Activated CD8-positive, alpha-beta T cell treated with anti-CD3 and anti-CD28 coated beads, Interleukin-2, amount 10 ng/mL, durations not matched to agents 7 days and 5 days (primary cell): ENCODE results near the gene FEM1C. TPM values are rescaled to one million over a fixed set of nuclear protein-coding genes. Genes with fewer than 3 reads are reported as not detected.
"Not testable (repeated sequence)": the region's sequence is repeated elsewhere in the genome, so short reads cannot be mapped to it uniquely, and the experiment has no call there.

Experiments
- ATAC-seq: fragments of 150-1000 bp; cut with Tn5 transposase; one replicate; pipeline ENCODE4 v1.10.0; 2021; ENCODE audit warnings: moderate library complexity
- CTCF ChIA-PET: fragments of 350-600 bp; sonication (Branson Sonifier 250); formaldehyde crosslinking; loops from one replicate; lab custom pipeline; 2021; ENCODE audit warnings: antibody characterized with exemption; lab: Charles Lee
- POLR2A ChIA-PET: fragments of 350-600 bp; sonication (Branson Sonifier 250); formaldehyde crosslinking; loops from one replicate; lab custom pipeline; 2021; ENCODE audit warnings: antibody characterized with exemption; lab: Charles Lee
- DNase-seq: peaks from one replicate; pipeline ENCODE4 v3.0.0-alpha.2; 2020
- H3K27ac Mint-ChIP-seq: one replicate; pipeline ENCODE4 v1.8.0; 2021; ENCODE audit warnings: mild to moderate bottlenecking, mixed read lengths
- H3K27me3 Mint-ChIP-seq: one replicate; pipeline ENCODE4 v1.8.0; 2021; ENCODE audit warnings: low read depth, mixed read lengths
- H3K36me3 Mint-ChIP-seq: one replicate; pipeline ENCODE4 v1.8.0; 2021; ENCODE audit warnings: low read depth, mixed read lengths
- H3K4me1 Mint-ChIP-seq: one replicate; pipeline ENCODE4 v1.8.0; 2021; ENCODE audit warnings: low read depth, mixed read lengths
- H3K4me3 Mint-ChIP-seq: one replicate; pipeline ENCODE4 v1.8.0; 2021; ENCODE audit warnings: mild to moderate bottlenecking, mixed read lengths
- H3K9me3 Mint-ChIP-seq: one replicate; pipeline ENCODE4 v1.8.0; 2022; ENCODE audit warnings: mixed read lengths; ENCODE audit not compliant: insufficient read depth
- total RNA-seq, 2 experiments: library from RNA; stranded (reverse); gene quantifications; one replicate each; pipeline ENCODE4 v1.2.3, GENCODE V29; 2021

The FEM1C gene
- total RNA-seq, 2 experiments from 2014 or later = 13.6 to 15.0 TPM

DNA sequence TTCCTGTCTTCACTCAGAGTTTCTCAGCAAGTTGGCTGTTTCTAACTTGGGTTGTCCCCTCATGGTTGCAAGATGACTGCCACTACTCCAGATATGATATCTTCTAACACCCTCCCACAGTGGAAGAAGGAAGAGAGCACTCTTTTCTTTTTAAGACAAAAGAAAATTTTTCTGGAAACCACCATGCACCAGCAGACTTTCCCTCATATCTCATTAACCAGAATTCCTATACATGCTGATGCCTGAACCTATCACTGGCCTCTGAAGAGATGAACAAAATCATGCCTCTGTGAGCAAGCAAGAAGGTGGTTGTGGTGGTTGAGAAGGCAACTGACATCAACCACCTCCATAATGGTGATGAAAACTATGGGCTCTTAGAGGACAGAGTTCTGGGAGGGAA is 56.8 kb downstream of the FEM1C start:
- Mint-ChIP-seq H3K4me1 (no peaks in the 10 kb centered on the region), H3K27ac (no peak overlapping the region), H3K4me3 (no peak overlapping the region), H3K27me3 (peaks cover 2% of the 10 kb centered on the region), H3K9me3 (no peaks in the 10 kb centered on the region), H3K36me3 (no peaks in the 10 kb centered on the region)
- CTCF ChIA-PET = no interaction called here
- ATAC-seq (no peak), DNase-seq (no peak)
- POLR2A ChIA-PET = no interaction called here

DNA sequence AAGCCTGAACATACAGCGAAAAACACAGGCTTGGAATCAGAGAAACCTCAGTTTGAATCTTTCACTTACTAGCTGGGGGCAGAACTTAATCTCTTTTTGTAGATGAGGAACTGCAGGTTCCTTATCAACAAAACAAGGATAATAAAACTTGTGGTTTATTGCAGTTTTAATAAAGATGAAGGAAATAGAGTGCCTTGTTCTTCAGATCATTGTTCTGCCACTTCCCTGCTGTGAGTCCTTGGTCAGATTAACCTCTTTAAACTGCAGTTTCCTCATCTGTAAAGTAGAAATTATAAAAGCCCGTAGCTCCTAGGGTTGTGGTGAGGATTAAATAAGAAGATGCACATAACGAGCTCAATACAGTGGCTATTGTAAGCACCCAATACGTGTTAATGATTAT is 57.4 kb downstream of the FEM1C start:
- ATAC-seq = no peak
- H3K4me1 Mint-ChIP-seq = no peaks in the 10 kb centered on the region
- DNase-seq = no peak
- CTCF ChIA-PET = no interaction called here
- no peaks in the 10 kb centered on the region for H3K9me3 Mint-ChIP-seq
- H3K4me3 Mint-ChIP-seq = no peak overlapping the region
- H3K36me3 Mint-ChIP-seq = no peaks in the 10 kb centered on the region
- POLR2A ChIA-PET = no interaction called here
- peaks cover 2% of the 10 kb centered on the region for H3K27me3 Mint-ChIP-seq
- H3K27ac Mint-ChIP-seq = no peak overlapping the region

DNA sequence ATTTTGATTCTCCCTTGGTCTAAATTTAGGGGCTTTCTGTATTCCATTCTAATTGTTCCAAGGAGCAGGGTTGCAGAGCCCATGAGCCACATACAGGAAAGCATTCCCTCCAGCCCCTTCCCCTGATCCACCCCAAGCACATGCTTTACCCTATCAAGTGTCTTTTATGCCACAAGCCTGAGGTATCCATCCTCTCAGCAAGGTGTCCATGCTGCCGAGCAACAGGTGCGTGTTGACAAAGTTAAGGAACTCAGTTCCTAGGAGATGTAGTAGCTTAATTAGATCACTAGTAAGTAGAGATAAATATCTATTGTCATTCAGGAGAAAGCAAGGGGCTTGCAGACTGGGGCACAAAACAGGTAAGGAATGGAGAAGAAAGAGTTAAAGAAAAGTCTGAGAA is 57.8 kb downstream of the FEM1C start:
- peaks cover 2% of the 10 kb centered on the region for H3K27me3 Mint-ChIP-seq
- ChIA-PET CTCF (no interaction called here), POLR2A (no interaction called here)
- H3K36me3 Mint-ChIP-seq = no peaks in the 10 kb centered on the region
- no peak overlapping the region for H3K27ac Mint-ChIP-seq
- no peaks in the 10 kb centered on the region for H3K9me3 Mint-ChIP-seq
- H3K4me3 Mint-ChIP-seq = no peak overlapping the region
- DNase-seq = no peak
- ATAC-seq = no peak
- no peaks in the 10 kb centered on the region for H3K4me1 Mint-ChIP-seq

DNA sequence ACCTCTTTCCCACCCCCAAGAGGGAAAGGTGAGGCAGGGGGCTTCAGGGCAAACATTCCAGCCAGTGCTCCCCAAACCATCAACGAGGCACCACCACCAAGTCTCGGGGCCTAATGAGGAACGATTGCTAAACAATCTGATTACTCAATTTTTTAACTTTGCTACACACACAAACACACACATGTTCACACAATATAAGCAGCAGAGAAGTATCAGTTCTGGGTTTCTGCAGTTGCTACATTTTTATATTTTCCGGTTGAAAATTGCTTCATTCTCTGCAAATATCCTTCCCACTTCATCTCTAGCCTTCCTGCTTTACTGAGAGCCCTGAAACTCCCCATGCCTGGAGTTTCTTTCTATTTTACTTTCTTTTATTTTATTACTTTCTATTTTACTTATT is 60.2 kb downstream of the FEM1C start:
- H3K4me1 Mint-ChIP-seq = no peaks in the 10 kb centered on the region
- H3K36me3 Mint-ChIP-seq = no peaks in the 10 kb centered on the region
- no peak overlapping the region for H3K4me3 Mint-ChIP-seq
- DNase-seq = no peak
- CTCF ChIA-PET = no interaction called here
- POLR2A ChIA-PET = no interaction called here
- no peak overlapping the region for H3K27ac Mint-ChIP-seq
- H3K9me3 Mint-ChIP-seq = no peaks in the 10 kb centered on the region
- peaks cover 11% of the 10 kb centered on the region for H3K27me3 Mint-ChIP-seq
- ATAC-seq = no peak

DNA sequence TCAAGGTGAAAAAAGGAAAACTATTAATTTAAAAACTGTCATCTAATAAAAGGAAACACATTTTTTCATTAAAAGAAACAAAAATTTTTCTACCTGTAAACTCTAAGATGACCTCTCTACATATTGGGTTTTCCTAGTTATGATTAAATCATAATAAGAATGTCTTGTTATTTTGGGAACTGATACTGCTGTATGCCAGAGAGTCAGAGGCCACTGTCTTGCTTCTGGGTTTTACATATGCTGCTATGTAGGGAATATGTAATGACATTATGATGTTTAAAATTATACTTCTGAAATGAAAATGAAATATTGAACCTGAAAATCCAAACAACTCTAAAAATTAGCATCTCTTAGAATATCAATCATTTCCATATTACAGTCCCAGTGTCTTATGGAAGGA is 63.7 kb downstream of the FEM1C start:
- Mint-ChIP-seq H3K9me3 (no peaks in the 10 kb centered on the region), H3K36me3 (no peaks in the 10 kb centered on the region), H3K27ac (no peak overlapping the region), H3K4me3 (no peak overlapping the region), H3K27me3 (peaks cover 13% of the 10 kb centered on the region), H3K4me1 (no peaks in the 10 kb centered on the region)
- POLR2A ChIA-PET = no interaction called here
- no peak for ATAC-seq
- CTCF ChIA-PET = no interaction called here
- DNase-seq = no peak

DNA sequence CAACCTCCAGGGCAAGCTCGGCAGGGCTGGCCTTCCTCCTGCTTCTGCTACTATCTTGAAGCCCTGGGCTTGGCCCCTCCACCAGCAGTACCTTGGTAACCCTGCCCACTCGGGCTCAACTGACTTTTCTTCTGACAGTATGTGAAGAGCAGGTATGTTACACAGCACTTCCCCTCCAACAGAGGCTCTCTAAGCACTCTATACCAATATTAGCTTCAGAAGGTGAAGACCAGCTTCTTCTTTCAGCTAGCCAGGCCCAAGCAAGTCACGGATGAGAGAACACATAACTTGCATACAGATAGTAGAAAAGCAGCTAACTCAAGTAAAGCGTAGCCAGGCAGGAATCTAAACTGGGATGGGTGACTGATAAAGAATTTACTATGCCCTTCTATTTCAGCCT is 64.3 kb downstream of the FEM1C start:
- DNase-seq (no peak), ATAC-seq (no peak)
- no peaks in the 10 kb centered on the region for H3K36me3 Mint-ChIP-seq
- CTCF ChIA-PET = no interaction called here
- no peaks in the 10 kb centered on the region for H3K4me1 Mint-ChIP-seq
- H3K9me3 Mint-ChIP-seq = no peaks in the 10 kb centered on the region
- H3K4me3 Mint-ChIP-seq = no peak overlapping the region
- no peak overlapping the region for H3K27ac Mint-ChIP-seq
- POLR2A ChIA-PET = no interaction called here
- peaks cover 13% of the 10 kb centered on the region for H3K27me3 Mint-ChIP-seq

DNA sequence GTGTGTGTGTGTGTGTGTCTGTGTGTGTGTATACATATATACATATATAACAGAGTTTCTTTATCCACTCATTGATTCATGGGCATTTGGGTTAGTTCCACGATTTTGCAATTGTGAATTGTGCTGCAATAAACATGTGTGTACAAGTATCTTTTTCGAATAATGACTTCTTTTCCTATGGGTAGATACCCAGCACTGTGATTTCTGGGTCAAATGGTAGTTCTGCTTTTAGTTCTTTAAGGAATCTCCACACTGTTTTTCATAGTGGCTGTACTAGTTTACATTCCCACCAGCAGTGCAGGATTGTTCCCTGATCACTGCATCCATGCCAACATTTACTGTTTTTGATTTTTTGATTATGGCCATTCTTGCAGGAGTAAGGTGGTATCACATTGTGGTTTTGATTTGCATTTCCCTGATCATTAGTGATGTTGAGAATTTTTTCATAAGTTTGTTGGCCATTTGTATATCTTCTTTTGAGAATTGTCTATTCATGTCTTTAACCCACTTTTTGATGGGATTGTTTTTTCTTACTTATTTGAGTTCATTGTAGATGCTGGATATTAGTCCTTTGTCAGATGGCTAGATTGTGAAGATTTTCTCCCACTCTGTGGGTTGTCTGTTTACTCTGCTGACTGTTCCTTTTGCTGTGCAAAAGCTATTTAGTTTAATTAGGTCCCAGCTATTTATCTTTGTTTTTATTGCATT is 65.3 kb downstream of the FEM1C start:
- DNase-seq, ATAC-seq, H3K27ac Mint-ChIP-seq, H3K4me3 Mint-ChIP-seq, POLR2A ChIA-PET, CTCF ChIA-PET, H3K36me3 Mint-ChIP-seq, H3K9me3 Mint-ChIP-seq, H3K4me1 Mint-ChIP-seq: not testable (repeated sequence)
- peaks cover 13% of the 10 kb centered on the region for H3K27me3 Mint-ChIP-seq

DNA sequence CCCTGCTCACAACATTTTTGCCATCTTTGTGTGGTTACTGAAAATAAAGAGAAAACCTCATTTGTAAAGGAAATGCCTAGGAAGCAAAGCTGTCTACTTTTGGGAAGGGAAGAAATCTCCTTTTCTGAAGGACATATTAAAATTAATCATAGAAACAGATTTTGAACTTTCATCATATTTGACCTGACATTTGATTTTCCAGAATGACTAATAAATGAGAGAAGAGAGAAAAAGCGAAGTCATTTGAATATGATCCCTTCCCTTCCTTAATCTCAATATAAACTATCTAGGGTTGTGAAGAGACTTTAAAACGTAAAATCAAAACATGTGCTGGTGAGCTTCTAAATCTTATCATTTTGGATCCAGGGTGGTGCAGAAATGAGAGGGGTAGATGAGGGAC is 66.3 kb downstream of the FEM1C start:
- Mint-ChIP-seq H3K4me1 (no peaks in the 10 kb centered on the region), H3K4me3 (no peak overlapping the region), H3K27ac (no peak overlapping the region), H3K36me3 (no peaks in the 10 kb centered on the region), H3K27me3 (peaks cover 13% of the 10 kb centered on the region), H3K9me3 (no peaks in the 10 kb centered on the region)
- ChIA-PET POLR2A (no interaction called here), CTCF (no interaction called here)
- DNase-seq (no peak), ATAC-seq (no peak)

DNA sequence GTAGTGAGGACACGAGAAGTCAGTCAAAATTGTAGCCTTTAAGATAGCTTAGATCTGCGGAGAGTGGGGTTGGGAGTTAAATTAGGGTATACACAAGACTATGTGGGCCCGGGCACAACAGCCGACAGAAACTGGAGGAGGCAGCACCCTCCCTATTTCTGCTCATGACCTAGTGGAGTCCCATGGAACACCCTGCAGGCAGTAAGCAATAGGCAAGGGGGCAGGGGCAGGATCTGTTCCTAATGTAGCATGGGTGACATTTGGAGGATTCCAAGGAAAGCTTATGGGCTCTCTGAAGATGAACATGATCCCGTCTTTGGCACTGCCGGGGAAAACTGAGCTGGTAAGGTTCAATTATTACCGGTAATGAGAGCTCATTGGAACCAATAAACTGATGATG is 67.0 kb downstream of the FEM1C start:
- H3K36me3 Mint-ChIP-seq = no peaks in the 10 kb centered on the region

DNA sequence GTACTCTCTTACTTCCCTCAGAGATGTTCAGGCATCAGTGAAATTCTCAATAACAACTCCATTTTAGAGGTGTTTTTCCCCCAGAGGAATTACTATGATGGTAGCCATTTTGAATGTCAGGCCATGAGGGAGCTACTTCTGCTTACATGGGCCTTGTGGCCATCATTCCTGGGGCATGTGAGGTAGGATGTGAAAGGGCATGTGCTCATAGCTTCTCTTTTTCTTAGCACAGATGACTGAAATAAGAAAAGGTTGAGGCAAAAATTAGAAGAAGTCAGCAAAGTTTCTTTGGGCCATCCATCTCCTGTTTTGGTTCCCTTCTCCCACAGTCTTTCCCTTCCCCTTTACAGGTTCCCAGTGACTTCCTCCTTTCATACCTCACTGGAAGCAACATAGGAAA is 68.8 kb downstream of the FEM1C start:
- CTCF ChIA-PET = no interaction called here

More for the DNA sequence above, 67.0 kb downstream of the FEM1C start:
- H3K27ac Mint-ChIP-seq = no peak overlapping the region
- no peak overlapping the region for H3K4me3 Mint-ChIP-seq
- H3K4me1 Mint-ChIP-seq = no peaks in the 10 kb centered on the region
- ATAC-seq = no peak
- CTCF ChIA-PET = no interaction called here
- H3K9me3 Mint-ChIP-seq = no peaks in the 10 kb centered on the region
- H3K27me3 Mint-ChIP-seq = peaks cover 13% of the 10 kb centered on the region
- no peak for DNase-seq
- POLR2A ChIA-PET = no interaction called here

DNA sequence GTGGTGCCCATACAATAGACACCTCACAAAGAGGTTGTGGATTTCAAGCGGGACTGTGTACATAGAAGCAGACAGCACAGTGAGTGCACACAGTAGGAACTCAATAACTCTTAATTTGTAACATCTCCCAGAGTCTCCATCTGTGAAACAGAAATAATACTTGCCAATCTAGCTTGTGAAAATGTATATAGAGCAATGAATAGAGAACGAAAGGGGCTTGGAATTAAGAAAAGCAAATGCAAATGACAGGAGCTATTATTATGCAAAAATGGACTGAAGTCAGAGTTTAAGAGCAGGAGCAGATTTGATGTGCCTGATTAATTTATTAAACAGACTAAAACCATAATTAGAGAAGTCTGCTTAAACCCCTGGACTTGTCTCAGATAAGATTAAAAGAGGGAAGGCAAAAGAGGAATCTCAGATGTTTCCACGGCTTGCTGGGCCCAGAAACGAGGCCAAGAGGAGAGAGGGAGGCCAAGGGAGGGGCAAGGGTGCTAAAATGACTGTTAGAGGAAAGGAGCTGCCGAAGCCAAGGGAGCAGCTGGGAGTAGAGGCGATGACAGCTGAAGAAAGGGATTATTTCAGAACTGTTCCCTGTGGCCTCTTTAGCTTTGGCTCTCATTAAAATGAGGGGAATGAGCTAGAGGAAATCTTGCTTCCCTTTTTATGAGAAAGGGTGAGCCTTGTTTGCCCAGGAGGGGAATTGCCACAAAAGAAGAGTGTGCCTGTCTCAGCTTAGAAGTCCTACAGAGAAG is 72.1 kb downstream of the FEM1C start:
- Mint-ChIP-seq H3K4me1 (no peaks in the 10 kb centered on the region), H3K27ac (no peak overlapping the region), H3K9me3 (no peaks in the 10 kb centered on the region), H3K36me3 (no peaks in the 10 kb centered on the region), H3K27me3 (peaks cover 14% of the 10 kb centered on the region), H3K4me3 (no peak overlapping the region)
- ChIA-PET POLR2A (no interaction called here), CTCF (interaction anchor here (1.0 kb wide), 1 partner anchor 102 kb away, joined by 3 read pairs; no protein-coding TSS in a partner anchor)
- DNase-seq (no peak), ATAC-seq (no peak)

More for the DNA sequence above, 68.8 kb downstream of the FEM1C start:
- POLR2A ChIA-PET = no interaction called here
- Mint-ChIP-seq H3K27ac (no peak overlapping the region), H3K4me1 (no peaks in the 10 kb centered on the region), H3K36me3 (no peaks in the 10 kb centered on the region), H3K27me3 (peaks cover 14% of the 10 kb centered on the region), H3K9me3 (no peaks in the 10 kb centered on the region), H3K4me3 (no peak overlapping the region)
- DNase-seq = no peak
- no peak for ATAC-seq

DNA sequence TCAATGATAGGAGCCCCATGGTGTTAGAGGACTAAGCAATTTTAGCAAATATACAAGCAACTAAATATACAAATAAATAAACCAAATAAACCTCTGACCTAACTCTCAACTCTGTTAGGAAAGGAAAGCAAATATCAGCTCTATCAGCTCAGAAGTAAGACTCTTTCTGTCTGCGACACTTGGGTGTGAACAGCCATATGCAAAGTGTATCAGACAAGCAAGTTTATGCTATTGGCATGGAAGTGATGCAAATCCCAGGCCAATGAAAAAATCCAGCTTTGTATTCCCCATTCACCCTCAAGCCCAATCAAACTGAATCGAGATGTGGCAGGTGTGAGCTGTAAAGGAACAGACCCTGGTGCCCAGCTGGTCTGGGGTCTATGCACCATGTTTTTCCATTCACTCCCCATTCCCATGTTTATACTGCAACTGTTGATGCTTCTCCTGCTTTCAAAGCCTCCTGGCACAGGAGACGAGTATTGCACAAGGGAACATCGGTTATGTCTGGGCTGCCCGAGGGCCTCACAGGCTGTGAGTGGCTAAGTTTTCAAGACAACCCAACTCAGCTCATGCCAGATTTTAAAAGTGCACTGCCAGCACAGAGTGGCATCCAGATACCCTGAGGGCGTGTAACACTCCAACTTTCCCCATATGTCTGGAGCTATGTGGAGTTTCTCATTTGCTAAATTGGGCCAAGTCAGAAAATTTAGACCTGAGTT is 73.1 kb downstream of the FEM1C start:
- Mint-ChIP-seq H3K4me1 (no peaks in the 10 kb centered on the region), H3K36me3 (no peaks in the 10 kb centered on the region), H3K27ac (no peak overlapping the region), H3K27me3 (peaks cover 19% of the 10 kb centered on the region), H3K4me3 (no peak overlapping the region), H3K9me3 (no peaks in the 10 kb centered on the region)
- ChIA-PET POLR2A (no interaction called here), CTCF (no interaction called here)
- ATAC-seq (no peak), DNase-seq (no peak)
